WTC11 (cell line): Measurements from ENCODE around the gene PPP5C. TPM values are rescaled to one million over a fixed set of nuclear protein-coding genes. Genes with fewer than 3 reads are reported as not detected.

Experiments used
- ATAC-seq: fragments of 200-7000 bp; cut with Tn5 transposase; 2 replicates; pipeline ENCODE4 v1.10.0; 2021; ENCODE audit warnings: mild to moderate bottlenecking, moderate library complexity
- CTCF ChIA-PET: fragments of 300-600 bp; sonication (Branson Sonifier 250); formaldehyde crosslinking; loops from one replicate; lab custom pipeline; 2021; ENCODE audit warnings: antibody characterized with exemption; lab: Charles Lee
- POLR2A ChIA-PET: fragments of 350-600 bp; sonication (Branson Sonifier 250); formaldehyde crosslinking; loops from one replicate; lab custom pipeline; 2021; ENCODE audit warnings: antibody characterized with exemption; lab: Charles Lee
- DNase-seq: peaks from one replicate; pipeline ENCODE4 v3.0.0; 2021; ENCODE audit warnings: low spot score
- H3K27ac Mint-ChIP-seq: 2 replicates; pipeline ENCODE4 v1.8.0; 2021; ENCODE audit warnings: mixed read lengths
- H3K27me3 Mint-ChIP-seq: 2 replicates; pipeline ENCODE4 v1.8.0; 2021; ENCODE audit warnings: low read depth, mild to moderate bottlenecking, moderate library complexity, mixed read lengths
- H3K36me3 Mint-ChIP-seq: 2 replicates; pipeline ENCODE4 v1.8.0; 2021; ENCODE audit warnings: mixed read lengths
- H3K4me1 Mint-ChIP-seq: 2 replicates; pipeline ENCODE4 v1.8.0; 2022; ENCODE audit warnings: mixed read lengths
- H3K4me3 Mint-ChIP-seq: 2 replicates; pipeline ENCODE4 v1.8.0; 2021; ENCODE audit warnings: mild to moderate bottlenecking, moderate library complexity, mixed read lengths
- H3K9me3 Mint-ChIP-seq: 2 replicates; pipeline ENCODE4 v1.8.0; 2021; ENCODE audit warnings: mixed read lengths
- CBFB ChIP-seq: sonication (generic); formaldehyde crosslinking; IDR thresholded peaks from 2 replicates; pipeline ENCODE4 v1.8.1; 2022; ENCODE audit warnings: mild to moderate bottlenecking, low read depth, missing genetic modification reagents
- CREB1 ChIP-seq: sonication (generic); formaldehyde crosslinking; IDR thresholded peaks from 2 replicates; pipeline ENCODE4 v1.8.0; 2023; ENCODE audit warnings: mild to moderate bottlenecking, missing genetic modification reagents
- CTCF ChIP-seq: fragments of 200-600 bp; IDR thresholded peaks from 2 replicates; pipeline ENCODE4 v1.8.0; 2022; ENCODE audit warnings: antibody characterized with exemption
- E2F1 ChIP-seq: sonication (generic); formaldehyde crosslinking; IDR thresholded peaks from 2 replicates; pipeline ENCODE4 v1.8.0; 2022; ENCODE audit warnings: mild to moderate bottlenecking, missing genetic modification reagents
- ESRRA ChIP-seq: sonication (generic); formaldehyde crosslinking; IDR thresholded peaks from 2 replicates; pipeline ENCODE4 v1.8.1; 2022; ENCODE audit warnings: mild to moderate bottlenecking, missing genetic modification reagents, borderline replicate concordance
- GABPB1 ChIP-seq: sonication (generic); formaldehyde crosslinking; IDR thresholded peaks from 2 replicates; pipeline ENCODE4 v1.8.1; 2023; ENCODE audit warnings: mild to moderate bottlenecking, missing genetic modification reagents
- HMGA2 ChIP-seq: fragments of 250-450 bp; sonication (Bioruptor Pico); IDR thresholded peaks from 2 replicates; pipeline ENCODE4 v1.4.0; 2021; ENCODE audit warnings: mild to moderate bottlenecking, moderate library complexity
- IRF1 ChIP-seq: sonication (generic); formaldehyde crosslinking; IDR thresholded peaks from 2 replicates; pipeline ENCODE4 v1.8.0; 2023; ENCODE audit warnings: missing genetic modification reagents
- IRF2 ChIP-seq: sonication (generic); formaldehyde crosslinking; IDR thresholded peaks from 2 replicates; pipeline ENCODE4 v1.8.0; 2022; ENCODE audit warnings: low read depth, missing genetic modification reagents, borderline replicate concordance
- MAX ChIP-seq: sonication (generic); formaldehyde crosslinking; IDR thresholded peaks from 2 replicates; pipeline ENCODE4 v1.8.0; 2022; ENCODE audit warnings: mild to moderate bottlenecking, missing genetic modification reagents
- MLX ChIP-seq: sonication (generic); formaldehyde crosslinking; IDR thresholded peaks from 2 replicates; pipeline ENCODE4 v1.8.1; 2023; ENCODE audit warnings: mild to moderate bottlenecking, missing genetic modification reagents, moderate library complexity
- NFE2L1 ChIP-seq: sonication (generic); formaldehyde crosslinking; IDR thresholded peaks from 2 replicates; pipeline ENCODE4 v1.8.1; 2023; ENCODE audit warnings: missing genetic modification reagents
- NFYB ChIP-seq: sonication (generic); formaldehyde crosslinking; conservative IDR thresholded peaks from 2 replicates; pipeline ENCODE4 v1.8.0; 2022; ENCODE audit warnings: low read depth, missing genetic modification reagents
- PRDM15 ChIP-seq: sonication (generic); formaldehyde crosslinking; IDR thresholded peaks from 2 replicates; pipeline ENCODE4 v1.8.0; 2022; ENCODE audit warnings: missing genetic modification reagents
- PREB ChIP-seq: sonication (generic); formaldehyde crosslinking; IDR thresholded peaks from 2 replicates; pipeline ENCODE4 v1.8.1; 2022; ENCODE audit warnings: mild to moderate bottlenecking, missing genetic modification reagents, moderate library complexity, borderline replicate concordance
- PRRX2 ChIP-seq: fragments of 250-450 bp; sonication (Bioruptor Pico); IDR thresholded peaks from 2 replicates; pipeline ENCODE4 v1.8.0; 2021; ENCODE audit warnings: mild to moderate bottlenecking
- RORB ChIP-seq: fragments of 250-450 bp; sonication (Bioruptor Pico); IDR thresholded peaks from 2 replicates; pipeline ENCODE4 v1.9.0; 2021; ENCODE audit warnings: mild to moderate bottlenecking
- SOX15 ChIP-seq: fragments of 250-450 bp; sonication (Bioruptor Pico); IDR thresholded peaks from 2 replicates; pipeline ENCODE4 v1.9.0; 2021; ENCODE audit warnings: mild to moderate bottlenecking
- STAT6 ChIP-seq: sonication (generic); formaldehyde crosslinking; conservative IDR thresholded peaks from 2 replicates; pipeline ENCODE4 v1.8.1; 2023; ENCODE audit warnings: mild to moderate bottlenecking, low read depth, missing genetic modification reagents, moderate library complexity
- TEAD1 ChIP-seq: sonication (generic); formaldehyde crosslinking; IDR thresholded peaks from 2 replicates; pipeline ENCODE4 v1.8.0; 2022; ENCODE audit warnings: mild to moderate bottlenecking, missing genetic modification reagents
- USF2 ChIP-seq: sonication (generic); formaldehyde crosslinking; IDR thresholded peaks from 2 replicates; pipeline ENCODE4 v1.8.1; 2023; ENCODE audit warnings: mild to moderate bottlenecking, missing genetic modification reagents, moderate library complexity
- ZNF396 ChIP-seq: fragments of 250-450 bp; sonication (Bioruptor Pico); IDR thresholded peaks from 2 replicates; pipeline ENCODE4 v1.8.0; 2021; ENCODE audit warnings: mild to moderate bottlenecking, moderate library complexity, borderline replicate concordance
- ZNF671 ChIP-seq: fragments of 250-450 bp; sonication (Bioruptor Pico); IDR thresholded peaks from 2 replicates; pipeline ENCODE4 v1.8.0; 2021; ENCODE audit warnings: mild to moderate bottlenecking
- total RNA-seq: library from RNA; stranded (reverse); gene quantifications from 3 replicates; pipeline ENCODE4 v1.2.3, GENCODE V29; 2021

Gene PPP5C
- total RNA-seq, 1 experiment from 2014 or later = 107 TPM

- ATAC-seq (no peak), DNase-seq (no peak)
- peaks cover 21% of the 10 kb centered on the region for H3K9me3 Mint-ChIP-seq
- peaks cover 50% of the 10 kb centered on the region for H3K36me3 Mint-ChIP-seq
- peaks cover 3% of the 10 kb centered on the region; the same call in 1 of the 2 replicates for H3K27me3 Mint-ChIP-seq
- ChIA-PET CTCF (no interaction called here), POLR2A (interaction anchor here (1.1 kb wide), 1 partner anchor 10 kb away, joined by 3 read pairs; the partner anchor contains the start of gene HIF3A)
- H3K4me1 Mint-ChIP-seq = peaks cover 15% of the 10 kb centered on the region
- TF ChIP-seq PREB (no peak), E2F1 (CRISPR knock-in tag) (no peak), ESRRA (CRISPR knock-in tag) (no peak), GABPB1 (CRISPR knock-in tag) (no peak), PRRX2 (CRISPR knock-in tag) (no peak), IRF2 (CRISPR knock-in tag) (no peak), RORB (no peak), NFE2L1 (CRISPR knock-in tag) (no peak)
- H3K27ac Mint-ChIP-seq = no peak overlapping the region
- no peak overlapping the region for H3K4me3 Mint-ChIP-seq
Observed at GRCh38 chr19:46306501-46306900, 40.4 kb upstream of the PPP5C start.

- no peak for ATAC-seq
- CTCF ChIA-PET = interaction anchor here (0.8 kb wide), 1 partner anchor 93 kb away, joined by 3 read pairs; no protein-coding TSS in a partner anchor
- TF ChIP-seq USF2 (CRISPR knock-in tag) (no peak), STAT6 (no peak), CTCF (no peak), ZNF396 (CRISPR knock-in tag) (no peak), NFYB (CRISPR knock-in tag) (no peak), CREB1 (CRISPR knock-in tag) (no peak), MAX (CRISPR knock-in tag) (no peak), CBFB (no peak), HMGA2 (CRISPR knock-in tag) (no peak), MLX (no peak), RORB (no peak), ZNF671 (CRISPR knock-in tag) (no peak), PRDM15 (CRISPR knock-in tag) (no peak), TEAD1 (CRISPR knock-in tag) (no peak), IRF1 (CRISPR knock-in tag) (no peak), SOX15 (no peak)
Observed at GRCh38 chr19:46308510-46308909, 38.4 kb upstream of the PPP5C start.

More at GRCh38 chr19:46308510-46308909, 38.4 kb upstream of the PPP5C start:
- no peak overlapping the region for H3K27ac Mint-ChIP-seq
- H3K27me3 Mint-ChIP-seq = no peaks in the 10 kb centered on the region
- H3K9me3 Mint-ChIP-seq = peaks cover 21% of the 10 kb centered on the region
- H3K36me3 Mint-ChIP-seq = peaks cover 62% of the 10 kb centered on the region
- DNase-seq = no peak
- no peak overlapping the region for H3K4me3 Mint-ChIP-seq
- peaks cover 7% of the 10 kb centered on the region for H3K4me1 Mint-ChIP-seq
- POLR2A ChIA-PET = no interaction called here
